HEK293T (cell line): Measurements from ENCODE around the gene FBLN1.

Experiments used
- CTCF ChIA-PET: fragments of 350-600 bp; formaldehyde crosslinking; extraction: SDS; loops from one replicate; lab custom pipeline; 2021; ENCODE audit warnings: antibody characterized with exemption, inconsistent platforms; lab: Yijun Ruan, JAX
- POLR2A ChIA-PET: fragments of 350-600 bp; formaldehyde crosslinking; extraction: SDS; loops from one replicate; lab custom pipeline; 2020; ENCODE audit warnings: antibody characterized with exemption, inconsistent platforms; lab: Yijun Ruan, JAX
- DNase-seq: peaks from one replicate; pipeline ENCODE4 v3.0.0; 2012; ENCODE audit warnings: mixed read lengths; ENCODE audit errors: extremely low spot score
- ARNT ChIP-seq: fragments of 450-650 bp; IDR thresholded peaks from 2 replicates; pipeline ENCODE4 v1.6.1; 2017; ENCODE audit warnings: mild to moderate bottlenecking
- BHLHE40 ChIP-seq: fragments of 450-650 bp; IDR thresholded peaks from 2 replicates; pipeline ENCODE4 v1.6.1; 2016; ENCODE audit warnings: mild to moderate bottlenecking, moderate library complexity, borderline replicate concordance
- CTBP1 ChIP-seq: fragments of 450-650 bp; IDR thresholded peaks from 2 replicates; pipeline ENCODE4 v1.6.1; 2016; ENCODE audit warnings: borderline replicate concordance
- ELF4 ChIP-seq: fragments of 450-650 bp; IDR thresholded peaks from 2 replicates; pipeline ENCODE4 v1.6.1; 2017; ENCODE audit warnings: antibody characterized with exemption
- FOXA1 ChIP-seq: fragments of 450-650 bp; IDR thresholded peaks from 2 replicates; pipeline ENCODE4 v1.6.1; 2016; ENCODE audit warnings: mild to moderate bottlenecking
- FOXK2 ChIP-seq: fragments of 450-650 bp; IDR thresholded peaks from 2 replicates; pipeline ENCODE4 v1.6.1; 2016; ENCODE audit warnings: mild to moderate bottlenecking
- FOXM1 ChIP-seq: fragments of 450-650 bp; IDR thresholded peaks from 2 replicates; pipeline ENCODE4 v1.6.1; 2017; ENCODE audit warnings: mild to moderate bottlenecking, borderline replicate concordance
- HDGF ChIP-seq: fragments of 450-650 bp; IDR thresholded peaks from 2 replicates; pipeline ENCODE4 v1.6.1; 2017; ENCODE audit warnings: antibody characterized with exemption, borderline replicate concordance
- L3MBTL2 ChIP-seq: fragments of 450-650 bp; conservative IDR thresholded peaks from 2 replicates; pipeline ENCODE4 v1.6.1; 2016; ENCODE audit warnings: mild to moderate bottlenecking
- LEF1 ChIP-seq: fragments of 450-650 bp; IDR thresholded peaks from 2 replicates; pipeline ENCODE4 v1.6.1; 2017; ENCODE audit warnings: mild to moderate bottlenecking, borderline replicate concordance
- NFRKB ChIP-seq: fragments of 450-650 bp; IDR thresholded peaks from 2 replicates; pipeline ENCODE4 v1.6.1; 2016; ENCODE audit warnings: mild to moderate bottlenecking, moderate library complexity
- SP1 ChIP-seq: fragments of 450-650 bp; IDR thresholded peaks from 2 replicates; pipeline ENCODE4 v1.6.1; 2017
- SUZ12 ChIP-seq: fragments of 450-650 bp; IDR thresholded peaks from 2 replicates; pipeline ENCODE4 v1.6.1; 2016; ENCODE audit warnings: mild to moderate bottlenecking
- TARDBP ChIP-seq: fragments of 450-650 bp; IDR thresholded peaks from 2 replicates; pipeline ENCODE4 v1.6.1; 2016
- ZNF384 ChIP-seq: fragments of 450-650 bp; IDR thresholded peaks from 2 replicates; pipeline ENCODE4 v1.6.1; 2016
- TF ChIP-seq, protein P1 (sequence below): fragments of 450-650 bp; IDR thresholded peaks from 2 replicates; pipeline ENCODE4 v1.6.1; 2016

The FBLN1 gene

DNA sequence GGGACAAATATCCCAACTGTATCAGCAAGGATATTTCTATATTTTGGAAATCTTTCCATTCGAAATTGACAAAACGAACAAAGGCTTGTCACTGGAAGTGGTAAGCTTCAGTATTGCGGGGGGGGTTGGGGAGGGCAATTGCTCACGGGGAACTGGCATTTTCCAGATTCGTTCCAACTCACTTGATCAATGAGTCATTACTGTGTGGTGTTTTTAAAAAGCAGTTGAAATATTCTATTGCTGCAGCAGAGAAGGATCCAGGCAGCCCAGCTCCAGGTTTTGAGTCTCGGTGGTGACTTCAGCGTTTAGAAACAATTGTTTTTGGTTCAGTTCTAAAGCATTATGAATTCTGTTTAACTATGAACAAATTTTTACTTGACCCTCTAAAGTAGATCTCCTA, 33.8 kb upstream of the FBLN1 start:
- POLR2A ChIA-PET, result no interaction called here
- DNase-seq, result no peak
- CTCF ChIA-PET, result no interaction called here
- TF ChIP-seq, protein P1, sequence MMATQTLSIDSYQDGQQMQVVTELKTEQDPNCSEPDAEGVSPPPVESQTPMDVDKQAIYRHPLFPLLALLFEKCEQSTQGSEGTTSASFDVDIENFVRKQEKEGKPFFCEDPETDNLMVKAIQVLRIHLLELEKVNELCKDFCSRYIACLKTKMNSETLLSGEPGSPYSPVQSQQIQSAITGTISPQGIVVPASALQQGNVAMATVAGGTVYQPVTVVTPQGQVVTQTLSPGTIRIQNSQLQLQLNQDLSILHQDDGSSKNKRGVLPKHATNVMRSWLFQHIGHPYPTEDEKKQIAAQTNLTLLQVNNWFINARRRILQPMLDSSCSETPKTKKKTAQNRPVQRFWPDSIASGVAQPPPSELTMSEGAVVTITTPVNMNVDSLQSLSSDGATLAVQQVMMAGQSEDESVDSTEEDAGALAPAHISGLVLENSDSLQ, result no peak
- TF ChIP-seq NFRKB, result no peak
- no peak for TF ChIP-seq FOXM1
- no peak for TF ChIP-seq CTBP1
- TF ChIP-seq SP1, result no peak
- TF ChIP-seq TARDBP, result no peak
- TF ChIP-seq SUZ12, result no peak

DNA sequence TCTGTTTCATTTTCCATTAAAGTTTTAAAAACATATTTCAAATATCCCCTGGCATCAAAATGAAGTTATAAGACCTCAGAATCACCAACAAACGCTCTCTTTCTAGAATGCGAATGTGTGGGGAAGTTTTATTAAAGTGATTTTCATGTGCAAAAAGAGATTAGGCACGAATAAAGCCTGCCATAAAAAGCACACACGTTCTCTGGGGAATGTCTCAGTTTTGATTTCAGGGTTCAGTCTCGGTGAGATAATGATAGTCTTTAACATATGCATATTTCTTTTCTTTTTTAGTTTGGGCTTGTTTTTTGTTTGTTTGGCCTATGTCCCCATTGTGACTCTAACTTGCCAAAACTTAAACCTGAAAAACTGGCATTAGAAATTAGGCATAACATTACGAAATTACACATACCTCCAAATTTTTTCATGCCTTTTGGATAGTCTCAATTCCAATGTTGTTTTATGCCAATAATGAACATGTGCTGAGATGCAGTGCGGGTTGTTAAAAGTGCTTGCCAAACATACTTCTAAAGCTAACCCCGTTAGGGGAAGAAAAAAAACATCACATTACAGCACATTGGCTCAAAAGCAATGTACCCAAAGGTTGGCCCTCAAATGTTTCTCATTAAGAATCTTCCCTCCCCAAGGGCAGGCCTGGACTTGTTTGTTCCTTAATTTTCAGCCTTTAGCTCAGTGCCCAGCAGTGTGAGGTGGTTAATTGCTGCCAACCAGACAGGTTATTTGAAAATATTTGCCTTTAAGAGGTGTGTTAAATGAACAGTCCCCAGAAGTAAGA, 33.2 kb upstream of the FBLN1 start:
- no peak for DNase-seq
- TF ChIP-seq ZNF384, result no peak
- no peak for TF ChIP-seq LEF1
- TF ChIP-seq CTBP1, result no peak
- no peak for TF ChIP-seq BHLHE40
- no peak for TF ChIP-seq ARNT
- no peak for TF ChIP-seq FOXK2
- no peak for TF ChIP-seq FOXM1
- TF ChIP-seq, protein P1, result no peak
- no peak for TF ChIP-seq NFRKB
- no peak for TF ChIP-seq FOXA1
- TF ChIP-seq L3MBTL2, result no peak
- TF ChIP-seq SUZ12, result no peak
- no peak for TF ChIP-seq ELF4
- TF ChIP-seq SP1, result no peak
- POLR2A ChIA-PET, result interaction anchor here (1.1 kb wide), 2 partner anchors 35 to 64 kb away, joined by 3 read pairs; no protein-coding TSS in a partner anchor
- CTCF ChIA-PET, result interaction anchor here (1.6 kb wide), 1 partner anchor 12 kb away, joined by 4 read pairs; no protein-coding TSS in a partner anchor

DNA sequence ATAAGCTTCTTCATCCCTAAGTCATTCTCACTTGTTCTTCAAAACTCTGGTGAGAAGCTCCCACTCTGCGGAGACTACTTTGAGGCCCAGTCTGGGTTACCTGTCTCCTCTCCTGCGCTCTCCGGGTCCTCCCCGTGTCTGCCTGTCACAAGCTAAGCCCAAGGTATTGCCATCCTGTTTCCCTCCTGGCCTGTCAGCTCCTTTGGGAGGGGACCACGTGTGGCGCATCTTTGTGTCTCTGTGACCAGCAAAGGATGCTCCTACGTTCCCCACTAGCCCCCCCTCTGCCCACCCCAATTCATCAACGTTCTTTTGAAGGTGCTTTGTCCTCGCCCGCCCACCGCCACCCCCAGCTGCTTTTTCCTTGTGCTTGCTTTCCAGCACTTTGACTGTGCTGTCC, 31.8 kb upstream of the FBLN1 start:
- ChIA-PET CTCF (interaction anchor here (1.0 to 1.6 kb wide), 2 partner anchors 10 to 11 kb away, joined by 4 read pairs; no protein-coding TSS in a partner anchor), POLR2A (interaction anchor here (1.1 kb wide), 1 partner anchor 33 kb away, joined by 3 read pairs; no protein-coding TSS in a partner anchor)
- DNase-seq, result no peak
- TF ChIP-seq FOXM1 (no peak), LEF1 (no peak), HDGF (no peak), FOXK2 (no peak), SP1 (no peak), SUZ12 (no peak)

DNA sequence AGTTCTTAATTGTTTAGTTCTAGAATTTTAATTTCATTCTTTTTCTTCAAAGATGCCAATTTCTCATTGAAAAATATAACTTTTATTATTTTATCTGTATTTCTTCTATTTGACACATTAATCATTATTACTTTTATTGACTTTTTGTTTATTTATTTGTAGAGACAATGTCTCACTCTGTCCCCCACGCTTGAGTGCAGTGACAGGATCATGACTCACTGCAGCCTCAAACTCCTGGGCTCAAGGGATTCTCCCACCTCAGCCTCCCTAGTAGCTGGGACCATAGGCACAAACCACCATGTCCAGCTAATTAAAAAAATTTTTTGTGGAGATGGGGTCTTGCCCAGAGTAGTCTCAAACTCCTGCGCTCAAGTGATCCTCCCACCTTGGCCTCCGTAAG, 30.3 kb upstream of the FBLN1 start:
- DNase-seq, result no peak
- CTCF ChIA-PET, result interaction anchor here (0.6 kb wide), 1 partner anchor 98 kb away, joined by 4 read pairs; no protein-coding TSS in a partner anchor
- no peak for TF ChIP-seq LEF1
- no peak for TF ChIP-seq ELF4
- no peak for TF ChIP-seq BHLHE40
- no peak for TF ChIP-seq CTBP1
- TF ChIP-seq SP1, result no peak
- TF ChIP-seq ARNT, result no peak
- TF ChIP-seq ZNF384, result no peak
- TF ChIP-seq, protein P1, result no peak
- no peak for TF ChIP-seq L3MBTL2
- TF ChIP-seq NFRKB, result no peak
- POLR2A ChIA-PET, result no interaction called here

DNA sequence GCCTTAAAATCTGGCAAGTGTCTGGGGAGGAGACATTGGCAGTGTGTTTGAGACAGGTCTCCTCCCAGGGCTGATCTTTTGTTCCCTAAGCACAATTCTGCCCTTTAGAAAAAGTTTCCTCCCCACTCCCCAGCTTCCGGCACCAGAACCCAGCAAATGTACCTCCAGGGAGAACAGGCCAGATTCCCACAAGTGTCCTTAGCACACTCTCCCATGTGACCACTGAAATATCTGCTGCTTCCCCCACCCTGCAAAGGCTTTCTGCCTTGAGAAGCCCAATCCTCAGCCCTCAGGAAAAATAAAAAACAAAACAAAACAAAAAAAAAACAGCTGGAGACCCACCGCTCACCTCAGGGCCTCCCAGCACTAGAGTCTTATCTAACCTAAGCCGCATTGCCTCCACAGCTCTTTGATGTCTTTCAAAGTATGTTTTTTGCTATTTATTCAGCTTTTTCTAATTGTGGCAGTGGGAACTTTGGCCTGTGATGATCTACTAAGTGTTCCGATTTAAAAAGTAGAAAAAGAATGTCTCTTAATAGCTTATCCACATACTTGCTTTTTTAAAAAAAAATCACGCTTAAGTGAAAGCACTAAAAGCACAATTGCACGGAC, 29.0 kb upstream of the FBLN1 start:
- TF ChIP-seq NFRKB, result no peak
- TF ChIP-seq ARNT, result no peak
- TF ChIP-seq FOXA1, result no peak
- no peak for TF ChIP-seq HDGF
- TF ChIP-seq FOXK2, result no peak
- TF ChIP-seq ZNF384, result no peak
- TF ChIP-seq LEF1, result no peak
- TF ChIP-seq L3MBTL2, result no peak
- TF ChIP-seq TARDBP, result no peak
- TF ChIP-seq, protein P1, result no peak
- no peak for TF ChIP-seq SP1
- no peak for TF ChIP-seq ELF4
- no peak for TF ChIP-seq BHLHE40
- no peak for TF ChIP-seq CTBP1
- ChIA-PET POLR2A (no interaction called here), CTCF (interaction anchor here (0.6 kb wide), 3 partner anchors 15 to 509 kb away, joined by 3 read pairs; no protein-coding TSS in a partner anchor)
- DNase-seq, result no peak
